Measurements from ENCODE around the gene DOCK11.
A peak's percentile ranks its signal among the peaks of the same experiment; 100 is the strongest.
"Not testable (repeated sequence)": the region's sequence is repeated elsewhere in the genome, so short reads cannot be mapped to it uniquely, and the experiment has no call there.

DOCK11 gene

DNA sequence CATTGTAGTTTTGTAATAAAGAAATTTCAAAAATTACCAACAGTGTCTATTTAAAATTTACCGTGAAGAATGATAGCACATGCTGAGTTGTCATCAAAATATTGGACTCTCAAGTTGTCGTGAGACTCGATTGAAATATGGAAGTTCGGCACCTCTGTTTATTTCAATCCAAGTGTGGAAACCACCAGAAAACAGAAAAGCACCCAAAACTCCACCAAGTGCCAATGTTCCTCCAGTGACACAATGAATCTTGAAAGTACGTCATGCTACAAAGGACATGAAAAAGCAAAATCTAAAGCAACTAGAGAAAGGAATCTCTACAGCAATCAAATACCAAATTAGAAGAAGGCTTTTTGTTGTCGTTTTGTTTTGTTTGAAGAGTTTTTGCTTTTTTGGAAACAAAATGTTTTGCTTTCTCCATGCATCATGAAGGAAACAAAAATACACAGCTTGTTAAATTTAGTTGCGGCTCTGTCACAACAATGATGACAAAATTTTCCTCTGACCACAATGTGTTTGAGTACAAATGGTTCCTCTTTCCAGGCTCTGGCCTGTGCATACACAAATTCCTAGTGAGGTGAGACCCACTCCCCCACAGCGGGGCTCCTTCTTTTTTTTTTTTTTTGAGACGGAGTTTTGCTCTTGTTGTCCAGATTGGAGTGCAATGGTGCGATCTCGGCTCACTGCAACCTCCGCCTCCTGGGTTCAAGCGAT is 222.2 kb downstream of the DOCK11 start:
- no peak for DNase-seq

DNA sequence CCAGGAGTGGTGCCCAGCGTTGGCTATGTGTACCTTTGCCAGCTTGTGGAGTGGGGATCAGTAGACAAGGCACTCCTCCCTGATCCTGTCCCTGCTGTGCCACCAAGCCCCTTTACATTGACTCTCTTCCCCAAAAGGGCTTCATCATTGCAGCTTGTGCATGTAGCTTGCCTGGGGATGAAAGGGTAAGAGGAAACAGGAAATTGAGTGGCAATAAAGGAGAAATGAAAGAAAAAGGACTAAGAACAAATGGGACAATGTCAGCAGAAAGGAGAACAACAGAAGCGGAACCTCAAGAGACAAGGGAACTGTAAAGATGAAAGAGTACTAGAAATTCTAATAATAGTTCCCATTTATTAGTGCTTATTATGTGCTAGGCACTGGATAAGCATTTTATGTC is 223.1 kb downstream of the DOCK11 start:
- DNase-seq = no peak

DNA sequence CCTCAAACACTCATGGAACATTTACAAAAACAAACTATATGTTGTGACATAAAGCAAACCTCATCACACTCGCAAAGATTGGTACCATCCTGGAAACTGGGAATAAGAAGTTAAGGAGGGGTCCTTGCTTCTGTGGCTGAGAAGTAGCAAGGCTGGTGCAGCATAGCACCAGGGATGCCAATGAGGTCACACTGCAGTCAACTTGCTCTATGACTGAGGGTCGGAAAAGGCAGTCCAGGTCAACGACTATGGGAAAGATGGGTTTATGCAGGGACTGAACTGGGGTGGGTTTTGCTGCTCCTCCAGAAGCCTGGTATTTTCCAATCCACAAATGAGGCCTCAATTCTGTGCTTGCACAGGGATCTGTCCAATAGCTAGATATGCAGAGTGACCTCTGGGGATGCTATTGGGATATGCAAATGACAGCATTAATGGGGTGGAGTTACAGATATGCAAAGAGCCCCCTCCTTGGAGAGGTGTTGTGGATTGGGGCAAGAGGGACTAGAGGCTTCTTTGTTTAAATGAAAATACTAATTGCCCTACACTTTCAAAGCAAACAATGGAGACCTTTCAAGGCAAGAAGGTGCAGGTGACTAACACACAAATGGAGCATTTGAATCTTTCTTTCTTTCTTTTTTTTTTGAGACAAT is 224.6 kb downstream of the DOCK11 start:
- DNase-seq = no peak

DNA sequence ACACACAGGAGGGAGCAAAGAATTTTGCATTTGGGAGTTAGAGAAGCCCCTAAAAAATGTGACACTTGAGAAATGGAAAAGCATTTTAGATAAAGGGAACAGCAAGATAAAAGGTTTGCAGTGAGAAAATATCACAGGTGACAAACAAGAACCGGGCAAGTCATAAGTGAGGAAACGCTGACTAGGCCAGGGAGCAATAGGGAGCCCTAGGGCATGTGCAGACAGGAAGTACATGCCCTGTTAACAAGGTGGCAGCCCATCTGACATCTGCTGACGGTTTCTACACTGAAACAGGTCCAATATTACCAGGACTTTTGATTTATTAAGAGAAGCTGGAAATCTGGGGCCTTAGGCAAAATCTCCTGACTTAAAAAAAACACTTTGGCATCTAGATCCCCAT is 227.8 kb downstream of the DOCK11 start:
- DNase-seq = no peak

DNA sequence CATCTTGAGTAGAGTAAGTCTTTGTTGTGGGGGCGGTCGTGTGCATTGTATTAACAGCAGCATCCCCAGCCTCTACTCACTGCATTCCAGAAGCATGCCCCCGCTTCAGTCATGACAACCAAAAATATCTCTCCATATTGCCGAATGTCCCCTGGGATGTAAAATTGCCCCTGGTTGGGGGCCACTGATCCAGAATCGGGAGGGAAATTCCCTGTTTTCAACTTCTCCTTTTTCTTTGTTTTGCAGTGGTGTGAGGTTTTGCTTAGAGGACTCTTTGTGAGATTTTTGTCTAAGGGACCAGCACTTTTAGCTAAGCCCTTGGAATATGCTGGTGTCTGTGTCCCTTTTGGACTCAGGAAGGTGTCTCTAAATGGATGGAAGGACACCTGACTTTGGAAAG is 228.8 kb downstream of the DOCK11 start:
- DNase-seq = no peak

DNA sequence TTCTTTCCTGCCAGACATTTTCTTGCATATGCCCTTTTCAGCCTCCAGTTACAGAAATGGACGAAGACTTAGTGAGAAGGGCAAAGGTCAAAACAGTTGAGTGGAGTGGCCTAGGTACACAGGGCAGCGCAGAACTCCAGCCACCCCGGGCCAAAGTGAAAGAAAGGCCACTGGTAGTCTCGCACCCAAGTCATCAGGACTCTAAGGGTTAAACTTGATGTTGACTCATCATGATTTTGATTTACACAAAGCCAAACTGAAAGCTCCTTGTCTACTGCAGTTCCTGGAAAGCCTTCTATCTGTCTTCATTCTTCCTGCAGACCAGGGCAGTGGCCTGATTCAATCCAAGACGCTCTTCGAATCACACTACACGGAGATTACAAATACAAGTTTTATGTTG is 229.2 kb downstream of the DOCK11 start:
- DNase-seq = no peak

DNA sequence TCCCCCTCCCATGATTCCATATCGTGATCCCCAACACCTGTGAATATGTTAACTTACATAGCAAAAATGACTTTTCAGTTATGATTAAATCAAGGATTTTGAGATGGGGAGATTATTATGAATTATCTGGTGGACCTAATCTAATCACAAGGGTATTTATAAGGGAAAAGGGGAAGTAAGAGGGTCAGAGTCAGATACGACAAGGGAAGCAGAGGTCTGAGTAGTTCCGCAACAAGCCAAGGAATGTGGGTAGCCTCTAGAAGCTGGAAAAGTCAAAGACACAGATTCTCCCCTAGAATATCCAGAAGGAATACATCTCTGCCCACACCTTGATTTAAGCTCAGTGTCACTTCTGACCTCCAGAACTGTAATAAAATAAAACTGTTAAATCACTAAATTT is 230.8 kb downstream of the DOCK11 start:
- DNase-seq = no peak

DNA sequence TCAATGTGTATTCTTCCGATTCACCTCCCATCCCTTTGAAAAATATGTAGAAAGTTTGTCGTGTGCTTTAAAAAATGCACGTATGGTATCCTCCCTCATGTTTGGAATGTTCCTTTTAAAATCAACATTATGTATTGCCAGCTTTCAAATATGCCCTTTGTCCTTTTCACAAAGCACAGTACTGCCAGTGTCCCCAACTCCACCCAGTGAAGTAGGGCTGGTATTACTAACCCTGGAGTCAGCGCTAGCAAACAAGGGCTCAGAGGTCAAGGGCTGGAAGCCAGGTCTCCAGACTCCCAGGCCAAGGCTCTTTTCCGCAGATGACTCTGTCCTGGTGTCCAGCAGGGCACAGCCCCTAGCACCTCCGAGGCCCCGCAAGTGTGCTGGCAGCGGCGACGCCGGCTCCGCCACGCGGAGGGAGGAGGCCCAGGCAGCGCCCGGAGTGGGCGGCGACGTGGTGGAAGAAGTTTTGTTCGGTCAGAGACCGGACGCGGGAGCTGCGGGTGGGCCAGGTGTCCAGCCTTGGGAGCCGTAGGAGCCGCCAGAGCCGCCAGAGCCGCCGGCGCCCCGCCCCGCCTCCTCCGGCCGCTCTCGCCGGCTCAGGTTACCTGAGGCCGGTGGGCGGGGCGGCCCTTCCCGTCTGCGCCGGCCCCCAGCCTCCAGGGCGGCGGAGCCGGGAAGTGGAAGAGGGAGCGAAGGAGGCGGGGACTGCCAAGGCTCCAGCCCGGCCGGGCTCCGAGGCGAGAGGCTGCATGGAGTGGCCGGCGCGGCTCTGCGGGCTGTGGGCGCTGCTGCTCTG is 231.5 kb downstream of the DOCK11 start, which contains the start of gene IL13RA1:
Gene IL13RA1 (plus strand): TSS at position 720 of the 799 bp plus-strand sequence. CDS start 33 bp downstream, at position 753.
- peak; percentile 65 for DNase-seq

DNA sequence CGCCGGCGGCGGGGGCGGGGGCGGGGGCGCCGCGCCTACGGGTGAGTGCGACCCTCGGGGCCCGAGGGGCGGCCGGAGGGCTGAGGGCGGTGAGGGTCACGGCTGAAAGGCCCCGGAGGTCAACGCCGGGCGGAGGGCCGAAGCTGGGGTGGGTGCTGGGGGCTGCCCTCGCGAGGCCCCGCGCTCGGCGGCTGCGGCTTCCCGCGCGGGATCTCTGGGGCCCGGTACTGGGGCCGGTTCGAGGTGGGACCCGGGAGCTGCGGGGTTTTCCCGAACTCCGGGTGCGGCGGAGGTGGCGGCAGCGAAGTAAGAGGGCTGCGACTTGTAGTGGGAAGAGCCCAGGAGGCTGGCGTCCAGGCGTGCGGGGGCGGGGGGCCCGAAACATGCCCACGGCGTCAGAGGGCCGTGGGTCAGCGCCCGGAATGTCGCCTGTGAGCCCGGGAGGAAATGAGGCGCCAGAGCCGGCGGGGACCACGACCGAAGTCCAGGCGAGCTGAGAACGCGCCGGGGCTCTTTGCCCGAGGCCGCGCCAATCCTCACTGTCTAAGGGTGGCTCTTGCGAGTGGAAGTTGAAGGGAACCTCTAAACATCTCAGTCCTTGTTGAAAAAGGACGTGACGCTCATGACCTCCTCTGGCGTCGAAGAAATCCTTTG is 232.2 kb downstream of the DOCK11 start:
- no peak for DNase-seq

DNA sequence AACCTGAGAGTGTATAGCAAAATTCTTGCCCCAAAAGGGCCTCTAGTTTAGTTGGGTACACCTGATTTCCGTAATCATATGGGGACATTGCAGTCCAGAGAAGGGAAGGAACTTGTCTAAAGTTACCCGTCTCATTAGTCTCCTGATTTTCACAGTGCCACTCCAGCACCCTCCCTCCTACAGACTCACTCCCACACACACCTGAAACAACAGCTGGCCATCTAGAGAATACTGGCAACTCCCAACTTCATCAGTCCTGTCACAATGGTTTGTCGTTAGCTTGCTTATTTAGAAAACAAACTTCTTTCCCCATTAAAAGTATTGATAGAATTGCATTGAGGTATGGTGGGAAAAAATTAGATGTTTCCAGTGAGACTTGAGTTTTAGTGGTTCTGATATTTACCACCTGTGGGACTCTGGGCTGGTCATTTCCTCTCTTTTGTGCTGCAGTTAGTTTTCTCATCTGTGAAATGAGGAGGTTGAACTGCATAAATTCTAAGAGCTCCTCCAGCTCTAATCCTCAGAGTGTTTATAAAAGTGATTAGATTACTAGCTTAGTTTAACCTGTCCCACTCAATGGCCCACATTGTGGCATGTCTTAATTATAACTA is 233.5 kb downstream of the DOCK11 start:
- no peak for DNase-seq

DNA sequence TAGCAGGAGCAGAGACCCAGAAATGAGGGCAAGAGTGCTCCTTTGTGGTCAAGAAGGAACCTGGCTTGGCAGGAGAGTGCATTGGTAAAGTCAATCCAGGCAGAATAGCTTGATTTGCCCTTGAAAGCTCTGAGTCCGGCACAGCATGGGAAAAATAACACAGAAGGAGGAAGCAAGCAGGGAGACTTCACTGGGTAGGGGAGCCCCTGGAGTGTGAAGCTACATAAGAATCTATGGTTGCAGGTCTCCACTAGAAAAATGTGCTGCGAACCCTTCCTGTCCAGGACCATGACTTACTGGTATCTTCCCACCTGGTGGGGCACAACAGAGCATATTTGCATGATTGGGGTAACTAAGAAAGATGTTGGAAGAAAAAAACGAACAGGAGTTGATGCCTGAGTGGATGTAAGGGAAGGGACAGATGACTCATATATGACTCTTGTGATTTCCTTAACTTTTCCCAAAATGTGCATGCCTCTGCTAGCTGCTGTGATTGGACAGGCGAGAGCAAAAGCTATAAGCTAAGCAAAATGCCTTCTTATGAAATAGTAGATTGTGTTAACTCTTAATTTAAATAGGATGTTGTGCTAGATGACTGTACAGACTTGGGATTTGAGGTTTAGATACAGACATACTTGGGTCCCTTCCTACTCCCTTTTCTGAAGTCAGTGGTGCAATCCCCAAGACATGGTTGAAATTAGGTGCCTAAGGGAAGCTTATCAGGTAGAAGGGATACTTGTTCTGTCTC is 235.1 kb downstream of the DOCK11 start:
- no peak for DNase-seq

DNA sequence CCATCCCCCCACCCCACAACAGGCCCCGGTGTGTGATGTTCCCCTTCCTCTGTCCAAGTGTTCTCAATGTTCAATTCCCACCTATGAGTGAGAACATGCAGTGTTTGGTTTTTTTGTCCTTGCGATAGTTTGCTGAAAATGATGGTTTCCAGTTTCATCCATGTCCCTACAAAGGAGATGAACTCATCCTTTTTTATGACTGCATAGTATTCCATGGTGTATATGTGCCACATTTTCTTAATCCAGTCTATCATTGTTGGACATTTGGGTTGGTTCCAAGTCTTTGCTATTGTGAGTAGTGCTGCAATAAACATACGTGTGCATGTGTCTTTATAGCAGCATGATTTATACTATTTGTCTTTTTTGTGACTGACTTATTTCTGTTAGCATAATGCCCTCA is 236.9 kb downstream of the DOCK11 start:
- DNase-seq = not testable (repeated sequence)

DNA sequence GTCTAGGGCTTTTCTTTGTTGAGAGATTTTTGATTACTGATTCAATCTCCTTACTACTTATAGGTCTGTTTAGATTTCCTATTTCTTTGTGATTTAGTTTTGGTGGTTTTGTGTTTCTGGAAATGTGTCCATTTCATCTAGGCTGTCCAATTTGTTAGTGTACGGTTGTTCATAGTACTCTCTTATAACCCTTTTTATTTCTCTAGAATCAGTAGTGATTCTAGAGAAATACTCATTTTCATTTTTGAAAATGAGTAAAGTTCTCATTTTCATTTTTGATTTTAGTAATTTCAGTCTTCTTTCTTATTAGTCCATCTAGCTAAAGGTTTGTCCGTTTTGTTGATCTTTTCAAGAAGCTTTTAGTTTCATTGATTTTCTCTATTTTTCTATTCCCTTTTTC is 239.3 kb downstream of the DOCK11 start:
- no peak for DNase-seq
